Parathyroid adenoma (tissue), 2 donors: ENCODE measurements around the gene PRELID3B.

Source experiments
- H2AFZ ChIP-seq: fragments of 300-600 bp; sonication (generic); one replicate; pipeline ENCODE4 v1.7.0; 2017; ENCODE audit warnings: antibody characterized with exemption, mild to moderate bottlenecking
- H3K27ac ChIP-seq: fragments of 300-600 bp; sonication (generic); one replicate; pipeline ENCODE4 v1.7.0; 2017
- H3K27me3 ChIP-seq: fragments of 300-600 bp; sonication (generic); one replicate; pipeline ENCODE4 v1.7.0; 2017; ENCODE audit warnings: low read length; ENCODE audit not compliant: control insufficient read depth, insufficient read depth
- H3K36me3 ChIP-seq: fragments of 300-600 bp; sonication (generic); one replicate; pipeline ENCODE4 v1.7.0; 2017; ENCODE audit warnings: low read length; ENCODE audit not compliant: control insufficient read depth, insufficient read depth
- H3K4me1 ChIP-seq: fragments of 300-600 bp; sonication (generic); one replicate; pipeline ENCODE4 v1.7.0; 2017; ENCODE audit warnings: control low read depth
- H3K4me2 ChIP-seq: fragments of 300-600 bp; sonication (generic); one replicate; pipeline ENCODE4 v1.7.0; 2017; ENCODE audit warnings: low read length
- H3K4me3 ChIP-seq: fragments of 300-600 bp; sonication (generic); one replicate; pipeline ENCODE4 v1.7.0; 2017; ENCODE audit warnings: low read depth, low read length
- H3K79me2 ChIP-seq: fragments of 300-600 bp; sonication (generic); one replicate; pipeline ENCODE4 v1.7.0; 2017; ENCODE audit warnings: control low read depth
- H3K9ac ChIP-seq: fragments of 300-600 bp; sonication (generic); one replicate; pipeline ENCODE4 v1.7.0; 2017; ENCODE audit warnings: mild to moderate bottlenecking
- H3K9me3 ChIP-seq: fragments of 300-600 bp; sonication (generic); one replicate; pipeline ENCODE4 v1.7.0; 2017; ENCODE audit warnings: low read length; ENCODE audit not compliant: control insufficient read depth
- CTCF ChIP-seq: fragments of 300-600 bp; sonication (generic); IDR thresholded peaks from one replicate; pipeline ENCODE4 v1.7.0; 2017; ENCODE audit warnings: antibody characterized with exemption, mild to moderate bottlenecking
- donor health status: primary hyperparathyroidism.

PRELID3B gene

GRCh38 chr20:58987790-58988564 lies 54.6 kb downstream of the PRELID3B start:
- H3K9ac ChIP-seq = no peak overlapping the region

GRCh38 chr20:58986968-58987517 lies 55.5 kb downstream of the PRELID3B start:
- Histone ChIP-seq H2AFZ (no peak overlapping the region), H3K79me2 (peaks cover 4% of the 10 kb centered on the region), H3K9me3 (no peaks in the 10 kb centered on the region), H3K4me3 (no peak overlapping the region), H3K4me2 (no peak overlapping the region), H3K4me1 (peaks cover 5% of the 10 kb centered on the region), H3K27ac (no peak overlapping the region), H3K36me3 (no peaks in the 10 kb centered on the region), H3K9ac (no peak overlapping the region), H3K27me3 (no peaks in the 10 kb centered on the region)
- TF ChIP-seq CTCF = no peak

More at GRCh38 chr20:58987790-58988564, 54.6 kb downstream of the PRELID3B start:
- no peak overlapping the region for H3K27ac ChIP-seq
- H3K4me2 ChIP-seq = no peak overlapping the region
- H3K4me1 ChIP-seq = no peaks in the 10 kb centered on the region
- no peaks in the 10 kb centered on the region for H3K36me3 ChIP-seq
- no peak overlapping the region for H3K4me3 ChIP-seq
- no peaks in the 10 kb centered on the region for H3K9me3 ChIP-seq
- TF ChIP-seq CTCF = no peak
- H2AFZ ChIP-seq = no peak overlapping the region
- H3K79me2 ChIP-seq = no peaks in the 10 kb centered on the region
- H3K27me3 ChIP-seq = no peaks in the 10 kb centered on the region

- H3K4me3 ChIP-seq = no peak overlapping the region
- H3K27me3 ChIP-seq = no peaks in the 10 kb centered on the region
- TF ChIP-seq CTCF = no peak
- peaks cover 5% of the 10 kb centered on the region for H3K4me1 ChIP-seq
- no peak overlapping the region for H3K4me2 ChIP-seq
- no peak overlapping the region for H3K27ac ChIP-seq
- H3K79me2 ChIP-seq = peaks cover 7% of the 10 kb centered on the region
- H3K9me3 ChIP-seq = no peaks in the 10 kb centered on the region
- H2AFZ ChIP-seq = no peak overlapping the region
- no peaks in the 10 kb centered on the region for H3K36me3 ChIP-seq
- no peak overlapping the region for H3K9ac ChIP-seq
Observed at GRCh38 chr20:58986286-58986967, 56.2 kb downstream of the PRELID3B start.

- no peak for TF ChIP-seq CTCF
- Histone ChIP-seq H3K9ac (no peak overlapping the region), H3K79me2 (peaks cover 7% of the 10 kb centered on the region), H3K9me3 (no peaks in the 10 kb centered on the region), H2AFZ (no peak overlapping the region), H3K4me2 (no peak overlapping the region), H3K4me1 (peaks cover 5% of the 10 kb centered on the region), H3K36me3 (no peaks in the 10 kb centered on the region), H3K27ac (no peak overlapping the region), H3K4me3 (no peak overlapping the region), H3K27me3 (no peaks in the 10 kb centered on the region)
Observed at GRCh38 chr20:58985656-58986055, 56.9 kb downstream of the PRELID3B start.
